Retinal pigment epithelial cell (primary cell): ENCODE data around the gene MLLT3.

ENCODE experiments used
- DNase-seq: peaks from one replicate; pipeline ENCODE4 v3.0.0-alpha.2; 2010; ENCODE audit warnings: low read depth
- H3K4me3 ChIP-seq: 2 replicates; pipeline ENCODE4 v1.5.1; 2011; ENCODE audit warnings: mild to moderate bottlenecking, low read length, control low read depth, moderate library complexity
- CTCF ChIP-seq: conservative IDR thresholded peaks from 2 replicates; pipeline ENCODE4 v1.5.1; 2011; ENCODE audit warnings: low read depth, low read length, control low read depth, inconsistent platforms

MLLT3 gene

GRCh38 chr9:20620650-20621470 is 1.4 kb downstream of the MLLT3 start:
- no peak for DNase-seq
- no peak for TF ChIP-seq CTCF
- H3K4me3 ChIP-seq: peak overlapping the region; percentile 83

- no peak for DNase-seq
- H3K4me3 ChIP-seq: peak overlapping the region; percentile 83
These were observed 2.7 kb downstream of the MLLT3 start for GRCh38 chr9:20619487-20620200.

GRCh38 chr9:20618361-20618802 is 3.9 kb downstream of the MLLT3 start:
- no peak for TF ChIP-seq CTCF
- DNase-seq: peak; percentile 85
- H3K4me3 ChIP-seq: no peak overlapping the region

More at GRCh38 chr9:20619487-20620200, 2.7 kb downstream of the MLLT3 start:
- TF ChIP-seq CTCF: no peak

- no peak for TF ChIP-seq CTCF
- DNase-seq: no peak
- H3K4me3 ChIP-seq: no peak overlapping the region
These were observed 5.5 kb downstream of the MLLT3 start for GRCh38 chr9:20616808-20617207.

GRCh38 chr9:20614602-20615216 is 7.6 kb downstream of the MLLT3 start:
- no peak for DNase-seq
- no peak for TF ChIP-seq CTCF
- no peak overlapping the region for H3K4me3 ChIP-seq

- TF ChIP-seq CTCF: peak; percentile 58
- DNase-seq: no peak
- H3K4me3 ChIP-seq: no peak overlapping the region
These were observed 10.5 kb downstream of the MLLT3 start for GRCh38 chr9:20611691-20612287.
